Measurements from ENCODE around the gene RALGAPB.

The RALGAPB gene

DNA sequence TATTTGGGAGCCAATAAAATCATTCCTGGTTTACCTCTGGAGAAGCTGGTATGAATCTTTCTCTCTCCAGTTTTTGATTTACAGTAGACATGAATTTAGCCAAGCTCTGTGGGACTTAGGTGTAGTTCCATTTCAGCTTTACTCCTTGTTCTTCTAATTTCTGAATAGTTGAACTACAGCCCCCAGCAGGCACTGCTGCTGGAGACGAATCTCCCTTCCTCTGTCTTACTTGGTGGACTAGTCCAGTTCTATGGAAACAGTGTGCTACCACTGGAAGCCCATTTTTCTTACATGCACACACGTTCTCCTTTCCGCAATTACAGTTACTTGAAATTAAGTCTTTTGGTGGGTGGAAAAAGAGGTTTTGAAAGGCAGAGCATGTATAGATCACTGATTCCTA is 42.3 kb downstream of the RALGAPB start:
- Histone ChIP-seq H3K36me3 (replicated peaks; ENCODE audit: insufficient read depth, low read length) (peaks cover under 1% of the 10 kb centered on the region; the same call in 1 of the 2 replicates), H3K9me2 (replicated peaks; ENCODE audit: insufficient read depth, low read length) (no peaks in the 10 kb centered on the region), H3K4me1 (ENCODE audit: low read length) (no peaks in the 10 kb centered on the region), H3K9me3 (replicated peaks; ENCODE audit: insufficient read depth, low read length) (no peaks in the 10 kb centered on the region), H4K20me1 (ENCODE audit: insufficient read depth, low read length) (no peaks in the 10 kb centered on the region), H3K4me3 (ENCODE audit: low read length) (no peak overlapping the region), H3K9ac (ENCODE audit: low read length) (no peak overlapping the region), H3K27ac (ENCODE audit: low read length) (no peak overlapping the region), H2AFZ (ENCODE audit: low read length) (no peak overlapping the region), H3K79me2 (ENCODE audit: low read length) (no peaks in the 10 kb centered on the region), H3K27me3 (replicated peaks; ENCODE audit: insufficient read depth, low read length) (no peaks in the 10 kb centered on the region), H3F3A (ENCODE audit: insufficient read depth, low read length) (no peaks in the 10 kb centered on the region), H3K4me2 (ENCODE audit: low read depth, low read length) (no peak overlapping the region)
- no peak for TF ChIP-seq EZH2 (optimal IDR thresholded peaks at IDR 0.05; ENCODE audit: low read depth, low read length)
- no peak for TF ChIP-seq EZH2phosphoT487 (IDR thresholded peaks at IDR 0.05; ENCODE audit: low read length)
- no peak for DNase-seq

DNA sequence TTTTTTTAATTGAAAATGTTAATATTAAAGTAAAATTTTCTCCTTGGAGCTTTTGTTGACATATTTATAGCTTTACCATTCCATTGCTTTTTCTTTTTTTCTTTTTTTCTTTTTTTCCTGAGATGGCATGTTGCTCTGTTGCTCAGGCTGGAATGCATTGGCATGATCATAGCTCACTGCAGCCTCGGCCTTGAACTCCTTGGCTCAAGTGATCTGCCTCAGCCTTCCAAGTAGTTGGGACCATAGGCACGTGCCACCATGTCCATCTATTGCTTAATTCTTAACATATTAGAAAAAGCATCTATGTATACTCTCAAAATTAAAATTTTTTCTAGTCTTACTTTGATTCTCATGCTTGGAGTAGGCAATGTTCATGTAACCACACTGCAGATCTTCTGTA is 43.0 kb downstream of the RALGAPB start:
- H3K4me1 ChIP-seq (ENCODE audit: low read length) = no peaks in the 10 kb centered on the region
- H3K9ac ChIP-seq (ENCODE audit: low read length) = no peak overlapping the region
- no peak overlapping the region for H3K27ac ChIP-seq (ENCODE audit: low read length)
- H3K4me3 ChIP-seq (ENCODE audit: low read length) = no peak overlapping the region
- no peaks in the 10 kb centered on the region for H4K20me1 ChIP-seq (ENCODE audit: insufficient read depth, low read length)
- DNase-seq = no peak
- TF ChIP-seq EZH2phosphoT487 (IDR thresholded peaks at IDR 0.05; ENCODE audit: low read length) = no peak
- H3K27me3 ChIP-seq (replicated peaks; ENCODE audit: insufficient read depth, low read length) = no peaks in the 10 kb centered on the region
- H3K9me2 ChIP-seq (replicated peaks; ENCODE audit: insufficient read depth, low read length) = no peaks in the 10 kb centered on the region
- H3F3A ChIP-seq (ENCODE audit: insufficient read depth, low read length) = no peaks in the 10 kb centered on the region
- no peak overlapping the region for H2AFZ ChIP-seq (ENCODE audit: low read length)
- no peaks in the 10 kb centered on the region for H3K9me3 ChIP-seq (replicated peaks; ENCODE audit: insufficient read depth, low read length)
- no peak overlapping the region for H3K4me2 ChIP-seq (ENCODE audit: low read depth, low read length)
- no peaks in the 10 kb centered on the region for H3K79me2 ChIP-seq (ENCODE audit: low read length)
- no peaks in the 10 kb centered on the region; the same call in 1 of the 2 replicates for H3K36me3 ChIP-seq (replicated peaks; ENCODE audit: insufficient read depth, low read length)

DNA sequence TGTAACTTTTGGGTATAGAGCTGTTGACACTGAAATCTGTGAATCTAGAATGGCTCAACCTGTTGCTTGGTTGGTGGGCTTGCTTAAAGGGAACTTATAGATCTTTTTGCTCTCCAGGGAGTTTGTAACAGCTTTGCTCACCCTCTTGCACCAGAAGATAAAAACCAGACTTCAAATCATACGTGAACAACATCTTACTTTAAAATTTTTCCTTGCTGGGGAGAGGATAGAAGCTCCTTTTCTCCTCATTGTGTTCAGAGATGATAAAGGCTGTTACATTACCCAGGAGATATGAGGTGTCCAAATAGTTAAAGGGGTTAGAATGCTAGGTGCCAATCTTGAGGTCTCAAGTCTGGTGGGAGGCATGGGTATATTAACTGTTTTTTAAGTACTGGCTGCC is 46.8 kb downstream of the RALGAPB start:
- no peaks in the 10 kb centered on the region for H4K20me1 ChIP-seq (ENCODE audit: insufficient read depth, low read length)
- no peak overlapping the region for H3K27ac ChIP-seq (ENCODE audit: low read length)
- no peaks in the 10 kb centered on the region for H3K9me2 ChIP-seq (replicated peaks; ENCODE audit: insufficient read depth, low read length)
- H3F3A ChIP-seq (ENCODE audit: insufficient read depth, low read length) = no peaks in the 10 kb centered on the region
- H3K79me2 ChIP-seq (ENCODE audit: low read length) = no peaks in the 10 kb centered on the region
- TF ChIP-seq, protein P1, sequence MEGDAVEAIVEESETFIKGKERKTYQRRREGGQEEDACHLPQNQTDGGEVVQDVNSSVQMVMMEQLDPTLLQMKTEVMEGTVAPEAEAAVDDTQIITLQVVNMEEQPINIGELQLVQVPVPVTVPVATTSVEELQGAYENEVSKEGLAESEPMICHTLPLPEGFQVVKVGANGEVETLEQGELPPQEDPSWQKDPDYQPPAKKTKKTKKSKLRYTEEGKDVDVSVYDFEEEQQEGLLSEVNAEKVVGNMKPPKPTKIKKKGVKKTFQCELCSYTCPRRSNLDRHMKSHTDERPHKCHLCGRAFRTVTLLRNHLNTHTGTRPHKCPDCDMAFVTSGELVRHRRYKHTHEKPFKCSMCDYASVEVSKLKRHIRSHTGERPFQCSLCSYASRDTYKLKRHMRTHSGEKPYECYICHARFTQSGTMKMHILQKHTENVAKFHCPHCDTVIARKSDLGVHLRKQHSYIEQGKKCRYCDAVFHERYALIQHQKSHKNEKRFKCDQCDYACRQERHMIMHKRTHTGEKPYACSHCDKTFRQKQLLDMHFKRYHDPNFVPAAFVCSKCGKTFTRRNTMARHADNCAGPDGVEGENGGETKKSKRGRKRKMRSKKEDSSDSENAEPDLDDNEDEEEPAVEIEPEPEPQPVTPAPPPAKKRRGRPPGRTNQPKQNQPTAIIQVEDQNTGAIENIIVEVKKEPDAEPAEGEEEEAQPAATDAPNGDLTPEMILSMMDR (IDR thresholded peaks at IDR 0.05; ENCODE audit: low read length) = no peak
- TF ChIP-seq EZH2 (optimal IDR thresholded peaks at IDR 0.05; ENCODE audit: low read depth, low read length) = no peak
- no peak for TF ChIP-seq EZH2phosphoT487 (IDR thresholded peaks at IDR 0.05; ENCODE audit: low read length)
- H3K36me3 ChIP-seq (replicated peaks; ENCODE audit: insufficient read depth, low read length) = no peaks in the 10 kb centered on the region; the same call in 1 of the 2 replicates
- H3K9ac ChIP-seq (ENCODE audit: low read length) = no peak overlapping the region
- no peak for DNase-seq
- H3K9me3 ChIP-seq (replicated peaks; ENCODE audit: insufficient read depth, low read length) = no peaks in the 10 kb centered on the region
- no peak overlapping the region for H3K4me3 ChIP-seq (ENCODE audit: low read length)
- H2AFZ ChIP-seq (ENCODE audit: low read length) = no peak overlapping the region
- no peak overlapping the region for H3K4me2 ChIP-seq (ENCODE audit: low read depth, low read length)
- H3K27me3 ChIP-seq (replicated peaks; ENCODE audit: insufficient read depth, low read length) = no peaks in the 10 kb centered on the region
- no peaks in the 10 kb centered on the region for H3K4me1 ChIP-seq (ENCODE audit: low read length)

DNA sequence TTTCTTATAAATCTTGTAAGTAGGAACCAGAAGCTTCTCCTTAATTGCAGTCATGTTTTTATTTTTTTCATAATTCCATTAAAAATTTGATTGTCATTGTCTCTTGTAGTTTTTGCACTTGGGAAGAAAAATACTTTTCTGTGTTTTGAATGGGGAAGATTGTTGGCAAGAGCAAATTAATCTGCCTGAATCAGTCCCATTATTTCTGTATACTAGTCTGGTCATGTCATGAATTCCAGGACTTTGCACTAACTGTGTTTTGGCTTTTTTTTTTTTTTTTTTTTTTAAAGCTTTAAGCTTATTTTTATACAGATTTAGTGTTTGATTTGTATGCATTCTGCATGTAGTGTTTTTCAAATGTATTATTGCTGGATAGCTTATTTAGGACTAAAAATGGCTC is 47.6 kb downstream of the RALGAPB start:
- Histone ChIP-seq H3K4me3 (ENCODE audit: low read length) (no peak overlapping the region), H3K4me1 (ENCODE audit: low read length) (no peaks in the 10 kb centered on the region), H3K27ac (ENCODE audit: low read length) (no peak overlapping the region), H4K20me1 (ENCODE audit: insufficient read depth, low read length) (no peaks in the 10 kb centered on the region), H3K9ac (ENCODE audit: low read length) (no peak overlapping the region), H3K79me2 (ENCODE audit: low read length) (no peaks in the 10 kb centered on the region), H3K36me3 (replicated peaks; ENCODE audit: insufficient read depth, low read length) (peaks cover under 1% of the 10 kb centered on the region; the same call in 1 of the 2 replicates), H3K9me2 (replicated peaks; ENCODE audit: insufficient read depth, low read length) (no peaks in the 10 kb centered on the region), H3K9me3 (replicated peaks; ENCODE audit: insufficient read depth, low read length) (no peaks in the 10 kb centered on the region), H2AFZ (ENCODE audit: low read length) (no peak overlapping the region), H3F3A (ENCODE audit: insufficient read depth, low read length) (no peaks in the 10 kb centered on the region), H3K4me2 (ENCODE audit: low read depth, low read length) (no peak overlapping the region), H3K27me3 (replicated peaks; ENCODE audit: insufficient read depth, low read length) (no peaks in the 10 kb centered on the region)
- no peak for DNase-seq
- TF ChIP-seq, protein P1 (IDR thresholded peaks at IDR 0.05; ENCODE audit: low read length) = no peak
- TF ChIP-seq EZH2phosphoT487 (IDR thresholded peaks at IDR 0.05; ENCODE audit: low read length) (no peak), EZH2 (optimal IDR thresholded peaks at IDR 0.05; ENCODE audit: low read depth, low read length) (no peak)

Data from MM.1S (cell line).